ENCODE data around the gene SLC2A2. TPM values are rescaled to one million over a fixed set of nuclear protein-coding genes. Genes with fewer than 3 reads are reported as not detected.

Gene SLC2A2
- polyA plus RNA-seq, 1 donor (not counting 4 experiments of a cell fraction or from before 2014, with no cell fraction given) = not detected

GRCh38 chr3:171005648-171006047, 20.9 kb downstream of the SLC2A2 start:
- Histone ChIP-seq H3K27ac (ENCODE audit: control insufficient read depth, insufficient read depth, low read length) (no peak overlapping the region), H3K4me2 (ENCODE audit: control insufficient read depth, extremely low read depth, insufficient read depth, low read depth, low read length) (no peak overlapping the region), H3K36me3 (ENCODE audit: control insufficient read depth in 2 of 2, extremely low read depth in 1 of 2, insufficient read depth in 2 of 2, low read length in 2 of 2) (no peaks in the 10 kb centered on the region), H3K9me1 (ENCODE audit: control insufficient read depth, extremely low read depth, insufficient read depth, low read length) (no peaks in the 10 kb centered on the region), H3K79me2 (ENCODE audit: control insufficient read depth, insufficient read depth, low read length) (no peaks in the 10 kb centered on the region), H4K20me1 (ENCODE audit: control insufficient read depth, extremely low read depth, insufficient read depth, low read length) (no peaks in the 10 kb centered on the region), H3K9me3 (ENCODE audit: control insufficient read depth, low read depth, low read length) (no peaks in the 10 kb centered on the region), H2AFZ (ENCODE audit: control insufficient read depth, low read length) (no peak overlapping the region), H3K27me3 (ENCODE audit: control insufficient read depth, extremely low read depth, insufficient read depth, low read length) (no peaks in the 10 kb centered on the region), H3K4me3 (ENCODE audit: control insufficient read depth in 2 of 3, extremely low read depth in 1 of 3, insufficient read depth in 2 of 3, low read depth in 1 of 3, low read length in 3 of 3) (no peak overlapping the region), H3K4me1 (ENCODE audit: control insufficient read depth, extremely low read depth, insufficient read depth, low read length) (peaks cover 1% of the 10 kb centered on the region), H3K9ac (ENCODE audit: control insufficient read depth, extremely low read depth, insufficient read depth, low read length) (no peak overlapping the region)
- dilution Hi-C loops (cut with MboI; ENCODE audit: extremely low pct_ligation_motif_present, low sequenced_read_pairs) = no loop called here
- FAIRE-seq (no peak), DNase-seq (ENCODE audit: low read depth, low spot score) (no peak)
- TF ChIP-seq EZH2 (IDR thresholded peaks at IDR 0.05; ENCODE audit: low read length) = no peak
- no peak for TF ChIP-seq CTCF (optimal IDR thresholded peaks at IDR 0.05 in 1 of 3, IDR thresholded peaks at IDR 0.05 in 1 of 3, conservative IDR thresholded peaks at IDR 0.05 in 1 of 3; ENCODE audit: extremely low read depth in 1 of 3, insufficient read depth in 2 of 3, low read length in 3 of 3)

- H3K9ac ChIP-seq (ENCODE audit: control insufficient read depth, extremely low read depth, insufficient read depth, low read length) = no peak overlapping the region
Measured at GRCh38 chr3:171001957-171002694, 24.4 kb downstream of the SLC2A2 start.

More at GRCh38 chr3:171001957-171002694, 24.4 kb downstream of the SLC2A2 start:
- FAIRE-seq (no peak), DNase-seq (ENCODE audit: low read depth, low spot score) (no peak)
- H3K27me3 ChIP-seq (ENCODE audit: control insufficient read depth, extremely low read depth, insufficient read depth, low read length) = no peaks in the 10 kb centered on the region
- H3K9me3 ChIP-seq (ENCODE audit: control insufficient read depth, low read depth, low read length) = no peaks in the 10 kb centered on the region
- no peak overlapping the region for H3K27ac ChIP-seq (ENCODE audit: control insufficient read depth, insufficient read depth, low read length)
- dilution Hi-C loops (cut with MboI; ENCODE audit: extremely low pct_ligation_motif_present, low sequenced_read_pairs) = no loop called here
- peaks cover 27% of the 10 kb centered on the region for H3K4me1 ChIP-seq (ENCODE audit: control insufficient read depth, extremely low read depth, insufficient read depth, low read length)
- no peaks in the 10 kb centered on the region for H4K20me1 ChIP-seq (ENCODE audit: control insufficient read depth, extremely low read depth, insufficient read depth, low read length)
- H3K4me3 ChIP-seq (ENCODE audit: control insufficient read depth in 2 of 3, extremely low read depth in 1 of 3, insufficient read depth in 2 of 3, low read depth in 1 of 3, low read length in 3 of 3) = no peak overlapping the region
- H2AFZ ChIP-seq (ENCODE audit: control insufficient read depth, low read length) = no peak overlapping the region
- TF ChIP-seq EZH2 (IDR thresholded peaks at IDR 0.05; ENCODE audit: low read length) = no peak
- no peak for TF ChIP-seq CTCF (optimal IDR thresholded peaks at IDR 0.05 in 1 of 3, IDR thresholded peaks at IDR 0.05 in 1 of 3, conservative IDR thresholded peaks at IDR 0.05 in 1 of 3; ENCODE audit: extremely low read depth in 1 of 3, insufficient read depth in 2 of 3, low read length in 3 of 3)
- H3K36me3 ChIP-seq (ENCODE audit: control insufficient read depth in 2 of 2, extremely low read depth in 1 of 2, insufficient read depth in 2 of 2, low read length in 2 of 2) = no peaks in the 10 kb centered on the region
- no peaks in the 10 kb centered on the region for H3K79me2 ChIP-seq (ENCODE audit: control insufficient read depth, insufficient read depth, low read length)
- no peak overlapping the region for H3K4me2 ChIP-seq (ENCODE audit: control insufficient read depth, extremely low read depth, insufficient read depth, low read depth, low read length)
- H3K9me1 ChIP-seq (ENCODE audit: control insufficient read depth, extremely low read depth, insufficient read depth, low read length) = no peaks in the 10 kb centered on the region

Data from keratinocyte (primary cell).